ENCODE results near the gene CKAP2L.

The CKAP2L gene

GRCh38 chr2:112793449-112793978 is 29.1 kb upstream of the CKAP2L start:
- Histone ChIP-seq H3K79me2 (ENCODE audit: insufficient read depth, low read length) (no peaks in the 10 kb centered on the region), H3K27me3 (ENCODE audit: insufficient read depth, low read length, poor library complexity, severe bottlenecking) (no peaks in the 10 kb centered on the region), H3K9me3 (ENCODE audit: insufficient read depth, low read depth, low read length) (no peaks in the 10 kb centered on the region), H3K9me2 (replicated peaks; ENCODE audit: low read depth, low read length) (no peaks in the 10 kb centered on the region), H3K9ac (ENCODE audit: low read depth, low read length, poor library complexity, severe bottlenecking) (no peak overlapping the region), H3K36me3 (ENCODE audit: insufficient read depth, low read length) (no peaks in the 10 kb centered on the region), H3K4me3 (ENCODE audit: low read length, poor library complexity, severe bottlenecking) (no peak overlapping the region), H3K4me2 (ENCODE audit: low read depth, low read length, poor library complexity, severe bottlenecking) (no peak overlapping the region), H2AFZ (ENCODE audit: low read length) (no peak overlapping the region), H3K4me1 (ENCODE audit: insufficient read depth, low read length, poor library complexity, severe bottlenecking) (peaks cover 2% of the 10 kb centered on the region), H4K20me1 (ENCODE audit: insufficient read depth, low read length, poor library complexity, severe bottlenecking) (no peaks in the 10 kb centered on the region), H3F3A (ENCODE audit: low read depth) (no peaks in the 10 kb centered on the region)
- TF ChIP-seq, protein P1, sequence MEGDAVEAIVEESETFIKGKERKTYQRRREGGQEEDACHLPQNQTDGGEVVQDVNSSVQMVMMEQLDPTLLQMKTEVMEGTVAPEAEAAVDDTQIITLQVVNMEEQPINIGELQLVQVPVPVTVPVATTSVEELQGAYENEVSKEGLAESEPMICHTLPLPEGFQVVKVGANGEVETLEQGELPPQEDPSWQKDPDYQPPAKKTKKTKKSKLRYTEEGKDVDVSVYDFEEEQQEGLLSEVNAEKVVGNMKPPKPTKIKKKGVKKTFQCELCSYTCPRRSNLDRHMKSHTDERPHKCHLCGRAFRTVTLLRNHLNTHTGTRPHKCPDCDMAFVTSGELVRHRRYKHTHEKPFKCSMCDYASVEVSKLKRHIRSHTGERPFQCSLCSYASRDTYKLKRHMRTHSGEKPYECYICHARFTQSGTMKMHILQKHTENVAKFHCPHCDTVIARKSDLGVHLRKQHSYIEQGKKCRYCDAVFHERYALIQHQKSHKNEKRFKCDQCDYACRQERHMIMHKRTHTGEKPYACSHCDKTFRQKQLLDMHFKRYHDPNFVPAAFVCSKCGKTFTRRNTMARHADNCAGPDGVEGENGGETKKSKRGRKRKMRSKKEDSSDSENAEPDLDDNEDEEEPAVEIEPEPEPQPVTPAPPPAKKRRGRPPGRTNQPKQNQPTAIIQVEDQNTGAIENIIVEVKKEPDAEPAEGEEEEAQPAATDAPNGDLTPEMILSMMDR (conservative IDR thresholded peaks at IDR 0.05; ENCODE audit: low read length), result no peak
- TF ChIP-seq EZH2phosphoT487 (IDR thresholded peaks at IDR 0.05; ENCODE audit: borderline replicate concordance), result no peak

- H3K9me2 ChIP-seq (replicated peaks; ENCODE audit: low read depth, low read length), result no peaks in the 10 kb centered on the region
- H3K9me3 ChIP-seq (ENCODE audit: insufficient read depth, low read depth, low read length), result no peaks in the 10 kb centered on the region
- H3K4me1 ChIP-seq (ENCODE audit: insufficient read depth, low read length, poor library complexity, severe bottlenecking), result peaks cover 2% of the 10 kb centered on the region
- no peaks in the 10 kb centered on the region for H4K20me1 ChIP-seq (ENCODE audit: insufficient read depth, low read length, poor library complexity, severe bottlenecking)
- H3K4me2 ChIP-seq (ENCODE audit: low read depth, low read length, poor library complexity, severe bottlenecking), result no peak overlapping the region
- H3K79me2 ChIP-seq (ENCODE audit: insufficient read depth, low read length), result no peaks in the 10 kb centered on the region
- H3K9ac ChIP-seq (ENCODE audit: low read depth, low read length, poor library complexity, severe bottlenecking), result no peak overlapping the region
- no peak for TF ChIP-seq EZH2phosphoT487 (IDR thresholded peaks at IDR 0.05; ENCODE audit: borderline replicate concordance)
- TF ChIP-seq, protein P1 (conservative IDR thresholded peaks at IDR 0.05; ENCODE audit: low read length), result no peak
- no peaks in the 10 kb centered on the region for H3K36me3 ChIP-seq (ENCODE audit: insufficient read depth, low read length)
- no peaks in the 10 kb centered on the region for H3K27me3 ChIP-seq (ENCODE audit: insufficient read depth, low read length, poor library complexity, severe bottlenecking)
- no peaks in the 10 kb centered on the region for H3F3A ChIP-seq (ENCODE audit: low read depth)
- no peak overlapping the region for H3K4me3 ChIP-seq (ENCODE audit: low read length, poor library complexity, severe bottlenecking)
- no peak overlapping the region for H2AFZ ChIP-seq (ENCODE audit: low read length)
Observed at GRCh38 chr2:112792419-112792818, 28.0 kb upstream of the CKAP2L start.

DNA sequence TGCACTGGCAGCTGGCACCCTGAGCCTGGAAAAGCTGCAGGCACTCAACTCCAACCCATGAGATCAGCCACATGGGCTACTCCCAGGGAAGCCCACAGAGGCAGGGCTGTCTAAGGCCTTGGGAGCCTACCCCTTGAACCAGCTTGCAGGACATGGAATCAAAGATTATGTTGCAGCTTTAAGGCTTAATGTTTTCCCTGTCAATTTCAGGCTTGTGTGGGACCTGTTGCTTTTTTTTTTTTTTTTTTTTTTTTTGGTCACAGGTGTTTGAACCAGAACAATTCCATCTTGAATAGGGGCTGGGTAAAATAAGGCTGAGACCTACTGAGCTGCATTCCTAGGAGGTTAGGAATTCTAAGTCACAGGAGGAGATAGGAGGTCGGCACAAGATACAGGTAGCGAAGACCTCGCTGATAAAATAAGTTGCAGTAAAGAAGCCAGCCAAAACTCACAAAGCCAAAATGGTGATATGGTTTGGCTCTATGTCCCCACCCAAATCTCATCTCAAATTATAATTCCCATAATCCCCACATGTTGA is 27.4 kb upstream of the CKAP2L start:
- TF ChIP-seq, protein P1 (conservative IDR thresholded peaks at IDR 0.05; ENCODE audit: low read length), result no peak
- no peak for TF ChIP-seq EZH2phosphoT487 (IDR thresholded peaks at IDR 0.05; ENCODE audit: borderline replicate concordance)
- H3K9ac ChIP-seq (ENCODE audit: low read depth, low read length, poor library complexity, severe bottlenecking), result no peak overlapping the region
- H2AFZ ChIP-seq (ENCODE audit: low read length), result no peak overlapping the region
- H3F3A ChIP-seq (ENCODE audit: low read depth), result no peaks in the 10 kb centered on the region
- no peaks in the 10 kb centered on the region for H3K9me3 ChIP-seq (ENCODE audit: insufficient read depth, low read depth, low read length)
- H3K79me2 ChIP-seq (ENCODE audit: insufficient read depth, low read length), result no peaks in the 10 kb centered on the region
- no peaks in the 10 kb centered on the region for H3K27me3 ChIP-seq (ENCODE audit: insufficient read depth, low read length, poor library complexity, severe bottlenecking)
- H3K4me1 ChIP-seq (ENCODE audit: insufficient read depth, low read length, poor library complexity, severe bottlenecking), result peaks cover 2% of the 10 kb centered on the region
- no peak overlapping the region for H3K4me3 ChIP-seq (ENCODE audit: low read length, poor library complexity, severe bottlenecking)
- H3K4me2 ChIP-seq (ENCODE audit: low read depth, low read length, poor library complexity, severe bottlenecking), result no peak overlapping the region
- H3K36me3 ChIP-seq (ENCODE audit: insufficient read depth, low read length), result no peaks in the 10 kb centered on the region
- no peaks in the 10 kb centered on the region for H3K9me2 ChIP-seq (replicated peaks; ENCODE audit: low read depth, low read length)
- no peaks in the 10 kb centered on the region for H4K20me1 ChIP-seq (ENCODE audit: insufficient read depth, low read length, poor library complexity, severe bottlenecking)

Measured in Loucy (cell line).